ENCODE data around the gene MOXD1. TPM values are rescaled to one million over a fixed set of nuclear protein-coding genes. Genes with fewer than 3 reads are reported as not detected.
A peak's percentile ranks its signal among the peaks of the same experiment; 100 is the strongest.
"Not testable (repeated sequence)": the region's sequence is repeated elsewhere in the genome, so short reads cannot be mapped to it uniquely, and the experiment has no call there.

The MOXD1 gene
- polyA plus RNA-seq, 4 donors, result 172 to 315 (median 236) TPM

- no peak for DNase-seq (ENCODE audit: low read depth in 4 of 4, low spot score in 2 of 4)
These were observed 114.8 kb downstream of the MOXD1 start for GRCh38 chr6:132286298-132287019.

DNA sequence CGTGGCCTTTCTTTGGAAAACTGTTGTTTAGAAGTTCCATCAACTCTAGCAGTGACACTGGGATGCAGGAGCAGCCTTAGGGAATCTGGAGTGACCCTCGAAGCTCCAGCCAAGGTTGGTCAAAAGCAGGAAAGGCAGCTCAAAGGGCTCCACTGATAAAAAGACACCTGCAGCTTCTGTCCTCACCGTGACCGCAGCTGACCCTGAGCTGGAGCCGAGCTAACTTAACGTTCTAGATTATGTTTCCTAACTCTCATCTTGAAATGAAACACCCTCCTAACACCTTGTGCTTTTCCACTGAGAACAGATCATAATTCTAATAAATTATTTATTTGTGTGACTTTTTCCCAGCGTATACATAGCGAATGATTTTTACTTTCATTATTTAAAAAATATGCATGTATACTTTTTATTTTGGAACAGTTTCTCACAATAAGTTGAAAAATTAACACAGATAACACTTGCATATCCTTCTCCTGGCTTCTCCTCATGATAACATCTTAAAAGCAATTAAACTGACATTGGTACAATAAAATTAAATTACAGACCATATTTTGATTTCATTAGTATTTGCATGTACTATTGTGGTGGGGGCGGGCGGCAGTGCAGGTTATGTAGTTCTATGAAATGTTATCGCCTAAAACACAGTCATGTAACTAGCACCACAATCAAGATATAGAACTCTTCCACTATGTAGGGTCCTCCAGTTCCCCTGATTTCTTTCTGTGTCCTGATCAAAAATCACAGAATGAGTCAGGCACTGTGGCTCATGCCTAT lies 116.1 kb downstream of the MOXD1 start:
- no peak for DNase-seq (ENCODE audit: low read depth in 4 of 4, low spot score in 2 of 4)

- no peak for DNase-seq (ENCODE audit: low read depth in 4 of 4, low spot score in 2 of 4)
These were observed 118.6 kb downstream of the MOXD1 start for GRCh38 chr6:132282696-132283095.

DNA sequence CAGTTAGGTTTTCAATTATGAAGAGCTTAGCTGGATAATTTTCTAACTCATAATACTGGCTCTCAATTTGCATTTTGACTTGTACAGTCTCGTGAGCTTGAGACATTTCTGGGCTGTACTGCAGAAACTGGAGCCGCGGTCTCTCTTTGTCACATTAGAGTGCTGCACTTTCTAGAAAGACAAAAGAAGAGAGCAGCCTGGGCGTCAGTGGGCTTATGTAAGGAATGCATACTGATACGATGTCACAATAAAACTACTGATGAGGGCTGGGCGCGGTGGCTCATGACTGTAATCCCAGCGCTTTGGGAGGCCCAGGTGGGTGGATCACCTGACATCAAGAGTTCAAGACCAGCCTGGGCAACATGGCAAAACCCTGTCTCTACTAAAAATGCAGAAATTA lies 120.8 kb downstream of the MOXD1 start:
- no peak for DNase-seq (ENCODE audit: low read depth in 4 of 4, low spot score in 2 of 4)

- DNase-seq (ENCODE audit: low read depth in 4 of 4, low spot score in 2 of 4), result peak; percentile 59 to 90 (median 68)
These were observed 121.6 kb downstream of the MOXD1 start for GRCh38 chr6:132279592-132280139.

- DNase-seq (ENCODE audit: low read depth in 4 of 4, low spot score in 2 of 4), result no peak
These were observed 126.0 kb downstream of the MOXD1 start for GRCh38 chr6:132275066-132275970.

DNA sequence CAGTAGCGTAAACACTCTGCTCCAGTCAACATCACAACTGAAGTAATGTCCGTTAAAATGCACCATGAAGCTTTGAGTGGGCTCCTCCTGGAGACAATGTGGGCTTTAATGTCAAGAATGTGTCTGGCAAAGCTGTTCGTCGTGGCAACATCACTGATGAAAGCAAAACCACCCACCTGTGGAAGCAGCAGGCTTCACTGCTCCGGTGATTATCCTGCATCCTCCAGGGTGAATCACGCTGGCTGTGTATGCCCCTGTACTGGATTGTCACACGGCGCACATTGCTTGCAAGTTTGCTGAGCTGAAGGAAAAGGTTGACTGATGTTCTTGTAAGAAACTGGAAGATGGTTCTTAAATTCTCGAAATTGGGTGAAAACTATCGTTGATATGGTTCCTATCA lies 128.5 kb downstream of the MOXD1 start:
- DNase-seq (ENCODE audit: low read depth in 4 of 4, low spot score in 2 of 4), result no peak

GRCh38 chr6:132270726-132271402 lies 130.4 kb downstream of the MOXD1 start:
- DNase-seq (ENCODE audit: low read depth in 4 of 4, low spot score in 2 of 4), result no peak

GRCh38 chr6:132268666-132269065 lies 132.6 kb downstream of the MOXD1 start:
- not testable (repeated sequence) for DNase-seq (ENCODE audit: low read depth in 4 of 4, low spot score in 2 of 4)

GRCh38 chr6:132268209-132268608 lies 133.1 kb downstream of the MOXD1 start:
- no peak for DNase-seq (ENCODE audit: low read depth in 4 of 4, low spot score in 2 of 4)

GRCh38 chr6:132265451-132266097 lies 135.7 kb downstream of the MOXD1 start:
- DNase-seq (ENCODE audit: low read depth in 4 of 4, low spot score in 2 of 4), result no peak

GRCh38 chr6:132264021-132264500 lies 137.2 kb downstream of the MOXD1 start:
- DNase-seq (ENCODE audit: low read depth in 4 of 4, low spot score in 2 of 4), result no peak

GRCh38 chr6:132261354-132261753 lies 139.9 kb downstream of the MOXD1 start:
- no peak for DNase-seq (ENCODE audit: low read depth in 4 of 4, low spot score in 2 of 4)

DNA sequence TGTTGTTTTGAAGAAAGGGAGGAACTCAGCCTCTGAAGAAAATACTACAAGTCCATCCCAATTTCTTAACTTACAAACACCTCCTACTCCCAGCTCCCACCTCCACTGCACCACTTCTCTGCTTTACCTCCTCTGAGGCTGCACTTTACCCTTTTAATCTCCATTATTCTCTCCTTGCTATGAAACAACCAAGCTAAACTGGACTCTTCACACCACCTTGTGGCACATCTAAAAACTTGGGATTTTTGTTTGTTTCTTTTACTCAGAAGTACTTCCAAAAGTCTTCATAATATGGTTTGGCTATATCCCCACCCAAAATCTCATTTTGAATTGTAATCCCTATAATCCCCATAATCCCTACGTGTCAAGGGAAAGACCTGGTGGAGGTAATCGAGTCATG lies 142.2 kb downstream of the MOXD1 start:
- no peak for DNase-seq (ENCODE audit: low read depth in 4 of 4, low spot score in 2 of 4)

DNA sequence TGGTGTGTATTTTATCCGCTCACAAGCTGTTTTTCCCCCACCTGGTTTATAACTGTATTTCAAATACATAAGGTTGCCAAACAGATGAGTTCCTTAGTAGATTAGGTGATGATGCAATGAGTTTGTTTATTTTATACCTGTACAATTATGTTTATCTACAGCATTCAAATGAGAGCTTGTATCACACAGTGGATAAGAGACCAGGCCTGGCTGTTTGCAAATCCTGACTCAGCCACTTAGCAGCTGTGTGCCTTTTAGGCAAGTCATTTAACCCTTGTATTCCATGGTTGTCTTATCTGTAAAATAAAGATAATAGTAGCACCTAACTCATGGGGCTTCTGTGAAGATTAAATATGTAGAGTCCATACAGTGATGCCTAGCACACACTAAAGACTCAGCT lies 143.7 kb downstream of the MOXD1 start:
- DNase-seq (ENCODE audit: low read depth in 4 of 4, low spot score in 2 of 4), result no peak

DNA sequence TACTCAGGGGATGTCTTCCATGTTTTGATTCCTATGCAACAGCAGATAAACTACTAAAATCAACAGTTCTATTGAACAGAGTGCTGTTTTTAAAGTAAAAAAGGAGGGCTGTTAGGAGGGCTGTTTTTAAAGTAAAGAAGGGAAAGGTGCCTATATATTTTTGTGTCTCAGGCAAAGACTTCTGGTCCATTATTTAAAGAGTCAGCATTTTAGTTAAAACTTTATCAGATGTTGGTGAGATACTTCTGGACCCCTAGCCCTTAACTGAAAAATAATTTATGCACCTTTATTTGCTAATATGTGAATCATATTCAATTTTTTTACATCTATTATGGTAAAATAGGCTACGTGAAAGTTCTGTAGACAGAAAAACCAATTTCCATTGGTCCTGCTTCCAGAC lies 144.8 kb downstream of the MOXD1 start:
- DNase-seq (ENCODE audit: low read depth in 4 of 4, low spot score in 2 of 4), result no peak

DNA sequence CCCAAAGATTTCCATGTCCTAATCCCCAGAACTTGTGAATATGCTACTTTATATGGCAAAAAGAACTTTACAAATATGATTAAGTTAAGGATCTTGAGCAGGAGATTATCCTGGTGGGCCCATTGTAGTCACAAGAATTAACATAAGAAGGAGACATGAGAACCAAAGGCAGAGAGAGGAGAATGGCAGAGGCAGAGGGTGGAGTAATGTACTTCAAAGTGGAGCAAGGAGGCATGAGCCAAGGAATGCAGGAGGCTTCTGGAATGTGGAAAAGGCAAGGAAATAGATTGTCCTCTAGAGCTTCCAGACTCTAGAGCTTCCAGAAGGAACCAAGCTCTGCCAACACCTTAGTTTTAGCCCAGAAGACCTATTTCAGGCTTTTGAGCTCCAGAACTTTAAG lies 147.4 kb downstream of the MOXD1 start:
- DNase-seq (ENCODE audit: low read depth in 4 of 4, low spot score in 2 of 4), result no peak

- no peak for DNase-seq (ENCODE audit: low read depth in 4 of 4, low spot score in 2 of 4)
These were observed 148.1 kb downstream of the MOXD1 start for GRCh38 chr6:132253211-132253610.

- no peak for DNase-seq (ENCODE audit: low read depth in 4 of 4, low spot score in 2 of 4)
These were observed 149.2 kb downstream of the MOXD1 start for GRCh38 chr6:132252113-132252512.

DNA sequence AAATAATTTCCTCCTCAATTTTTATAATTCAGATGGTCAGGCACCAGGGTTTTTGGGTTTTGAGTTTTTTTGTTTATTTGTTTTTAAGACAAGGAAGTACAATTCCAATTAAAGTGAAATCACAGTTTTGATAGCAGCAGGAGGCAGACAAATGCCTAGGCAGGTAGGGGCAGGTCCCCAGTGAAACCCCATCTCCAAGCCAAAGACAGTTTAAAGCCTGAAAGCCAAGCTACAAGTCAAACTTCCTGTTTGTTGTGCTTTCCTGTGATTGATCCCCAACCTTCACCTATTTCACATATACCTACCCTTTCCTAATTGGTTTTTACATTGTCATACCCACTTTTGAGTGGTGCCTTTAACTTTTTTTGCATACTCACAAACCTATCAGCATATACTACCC lies 149.6 kb downstream of the MOXD1 start:
- no peak for DNase-seq (ENCODE audit: low read depth in 4 of 4, low spot score in 2 of 4)
